PFSK-1 (cell line): ENCODE results near the gene STX2. TPM values are rescaled to one million over a fixed set of nuclear protein-coding genes. Genes with fewer than 3 reads are reported as not detected.

ENCODE experiments used
- FOXP2 ChIP-seq: optimal IDR thresholded peaks from 2 replicates; pipeline ENCODE3; 2011; ENCODE audit warnings: borderline replicate concordance, control low read depth, inconsistent platforms; ENCODE audit not compliant: insufficient read depth; ENCODE audit errors: extremely low read length, extremely low read depth
- POLR2AphosphoS5 ChIP-seq: IDR thresholded peaks from 2 replicates; pipeline ENCODE4 v1.6.1; 2012; ENCODE audit warnings: low read depth, mild to moderate bottlenecking, control low read depth, low read length, moderate library complexity
- SIN3A ChIP-seq: IDR thresholded peaks from 2 replicates; pipeline ENCODE4 v1.6.1; 2012; ENCODE audit warnings: mild to moderate bottlenecking, low read length, moderate library complexity, borderline replicate concordance; ENCODE audit not compliant: insufficient read depth
- TAF1 ChIP-seq: IDR thresholded peaks from 2 replicates; pipeline ENCODE4 v1.6.1; 2012; ENCODE audit warnings: low read length, control low read depth, borderline replicate concordance; ENCODE audit not compliant: insufficient read depth
- polyA plus RNA-seq: library from polyadenylated mRNA; unstranded; fragments of >200 nt; gene quantifications from one replicate; pipeline ENCODE4 v1.2.1, GENCODE V29; 2012; ENCODE audit warnings: low read depth, missing spikeins; ENCODE audit not compliant: insufficient read length
- TF ChIP-seq, protein P1 (sequence below), 2 experiments: IDR thresholded peaks; 2 replicates each; pipeline versions ENCODE4 v1.6.1 to v1.8.0; 2011 to 2012; ENCODE audit warnings: low read depth in 2 of 2, low read length in 2 of 2, control low read depth in 1 of 2, inconsistent platforms in 1 of 2, mild to moderate bottlenecking in 1 of 2, moderate library complexity in 1 of 2; ENCODE audit not compliant: insufficient read depth in 1 of 2

STX2 gene
- polyA plus RNA-seq: 12.9 TPM

- TF ChIP-seq, protein P1, sequence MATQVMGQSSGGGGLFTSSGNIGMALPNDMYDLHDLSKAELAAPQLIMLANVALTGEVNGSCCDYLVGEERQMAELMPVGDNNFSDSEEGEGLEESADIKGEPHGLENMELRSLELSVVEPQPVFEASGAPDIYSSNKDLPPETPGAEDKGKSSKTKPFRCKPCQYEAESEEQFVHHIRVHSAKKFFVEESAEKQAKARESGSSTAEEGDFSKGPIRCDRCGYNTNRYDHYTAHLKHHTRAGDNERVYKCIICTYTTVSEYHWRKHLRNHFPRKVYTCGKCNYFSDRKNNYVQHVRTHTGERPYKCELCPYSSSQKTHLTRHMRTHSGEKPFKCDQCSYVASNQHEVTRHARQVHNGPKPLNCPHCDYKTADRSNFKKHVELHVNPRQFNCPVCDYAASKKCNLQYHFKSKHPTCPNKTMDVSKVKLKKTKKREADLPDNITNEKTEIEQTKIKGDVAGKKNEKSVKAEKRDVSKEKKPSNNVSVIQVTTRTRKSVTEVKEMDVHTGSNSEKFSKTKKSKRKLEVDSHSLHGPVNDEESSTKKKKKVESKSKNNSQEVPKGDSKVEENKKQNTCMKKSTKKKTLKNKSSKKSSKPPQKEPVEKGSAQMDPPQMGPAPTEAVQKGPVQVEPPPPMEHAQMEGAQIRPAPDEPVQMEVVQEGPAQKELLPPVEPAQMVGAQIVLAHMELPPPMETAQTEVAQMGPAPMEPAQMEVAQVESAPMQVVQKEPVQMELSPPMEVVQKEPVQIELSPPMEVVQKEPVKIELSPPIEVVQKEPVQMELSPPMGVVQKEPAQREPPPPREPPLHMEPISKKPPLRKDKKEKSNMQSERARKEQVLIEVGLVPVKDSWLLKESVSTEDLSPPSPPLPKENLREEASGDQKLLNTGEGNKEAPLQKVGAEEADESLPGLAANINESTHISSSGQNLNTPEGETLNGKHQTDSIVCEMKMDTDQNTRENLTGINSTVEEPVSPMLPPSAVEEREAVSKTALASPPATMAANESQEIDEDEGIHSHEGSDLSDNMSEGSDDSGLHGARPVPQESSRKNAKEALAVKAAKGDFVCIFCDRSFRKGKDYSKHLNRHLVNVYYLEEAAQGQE (IDR thresholded peaks at IDR 0.05; ENCODE audit: insufficient read depth in 1 of 2, low read depth in 2 of 2, low read length in 2 of 2): no peak
- TF ChIP-seq SIN3A (peak; percentile 37; the same call in 1 of the 2 replicates), POLR2AphosphoS5 (peak; percentile 44; the same call in 1 of the 2 replicates), FOXP2 (no peak), TAF1 (no peak)
Observed at GRCh38 chr12:130838951-130839769, at the start of gene STX2. STX2 (minus strand) TSS chr12:130839250; CDS start chr12:130839099, 151 bp downstream.

DNA sequence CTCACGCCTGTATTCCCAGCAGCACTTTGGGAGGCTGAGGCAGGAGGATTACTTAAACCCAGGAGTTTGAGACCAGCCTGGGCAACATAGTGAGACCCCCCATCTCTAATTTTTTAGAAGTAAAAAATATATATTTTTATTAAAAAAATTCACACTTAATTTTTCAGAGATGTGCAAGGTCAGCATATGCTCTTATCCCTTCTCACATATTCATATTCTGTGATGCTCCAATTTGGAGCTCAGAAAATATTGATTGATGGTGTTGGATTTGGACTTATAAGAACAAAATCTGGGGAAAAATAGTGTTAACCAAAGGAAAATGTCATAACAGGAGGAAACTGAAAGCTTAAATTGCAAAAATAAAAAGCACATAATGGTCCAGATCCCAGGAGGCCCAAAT, 42.5 kb upstream of the STX2 start:
- TF ChIP-seq FOXP2 (no peak), SIN3A (no peak), TAF1 (no peak), POLR2AphosphoS5 (no peak)
- TF ChIP-seq, protein P1 (IDR thresholded peaks at IDR 0.05; ENCODE audit: insufficient read depth in 1 of 2, low read depth in 2 of 2, low read length in 2 of 2): no peak

GRCh38 chr12:130881046-130881445, 42.0 kb upstream of the STX2 start:
- TF ChIP-seq SIN3A: no peak
- TF ChIP-seq TAF1: no peak
- no peak for TF ChIP-seq POLR2AphosphoS5
- TF ChIP-seq, protein P1 (IDR thresholded peaks at IDR 0.05; ENCODE audit: insufficient read depth in 1 of 2, low read depth in 2 of 2, low read length in 2 of 2): no peak
- no peak for TF ChIP-seq FOXP2

GRCh38 chr12:130880411-130880885, 41.4 kb upstream of the STX2 start:
- TF ChIP-seq FOXP2 (no peak), SIN3A (no peak), POLR2AphosphoS5 (no peak), TAF1 (no peak)
- TF ChIP-seq, protein P1 (IDR thresholded peaks at IDR 0.05; ENCODE audit: insufficient read depth in 1 of 2, low read depth in 2 of 2, low read length in 2 of 2): no peak
